Measurements from ENCODE around the gene PSME3IP1.
"Not testable (repeated sequence)": the region's sequence is repeated elsewhere in the genome, so short reads cannot be mapped to it uniquely, and the experiment has no call there.

PSME3IP1 gene

GRCh38 chr16:57196753-57197152 lies 10.9 kb upstream of the PSME3IP1 start:
- no peak for DNase-seq (ENCODE audit: low read depth)

GRCh38 chr16:57196286-57196685 lies 10.4 kb upstream of the PSME3IP1 start:
- no peak for DNase-seq (ENCODE audit: low read depth)

- DNase-seq (ENCODE audit: low read depth) = peak; percentile 94
These were observed 8.7 kb upstream of the PSME3IP1 start for GRCh38 chr16:57194512-57194911.

- peak; percentile 47 for DNase-seq (ENCODE audit: low read depth)
These were observed 7.1 kb upstream of the PSME3IP1 start for GRCh38 chr16:57192720-57193486.

- peak; percentile 42 for DNase-seq (ENCODE audit: low read depth)
These were observed 6.3 kb upstream of the PSME3IP1 start for GRCh38 chr16:57192146-57192545.

GRCh38 chr16:57191056-57191571 lies 5.3 kb upstream of the PSME3IP1 start:
- DNase-seq (ENCODE audit: low read depth) = peak; percentile 69

- DNase-seq (ENCODE audit: low read depth) = peak; percentile 50
These were observed 4.3 kb upstream of the PSME3IP1 start for GRCh38 chr16:57190136-57190535.

- DNase-seq (ENCODE audit: low read depth) = not testable (repeated sequence)
These were observed 3.7 kb upstream of the PSME3IP1 start for GRCh38 chr16:57189527-57189926.

- no peak for DNase-seq (ENCODE audit: low read depth)
These were observed 2.8 kb upstream of the PSME3IP1 start for GRCh38 chr16:57188711-57189002.

- DNase-seq (ENCODE audit: low read depth) = not testable (repeated sequence)
These were observed 2.3 kb upstream of the PSME3IP1 start for GRCh38 chr16:57187902-57188710.

GRCh38 chr16:57186872-57187854 lies 1.3 kb upstream of the PSME3IP1 start:
- DNase-seq (ENCODE audit: low read depth) = peak; percentile 46

- peak; percentile 73 for DNase-seq (ENCODE audit: low read depth)
These were observed 344 bp downstream of the PSME3IP1 start for GRCh38 chr16:57185446-57185944.

- DNase-seq (ENCODE audit: low read depth) = no peak
These were observed 873 bp downstream of the PSME3IP1 start for GRCh38 chr16:57184887-57185445.

- DNase-seq (ENCODE audit: low read depth) = no peak
These were observed 1.7 kb downstream of the PSME3IP1 start for GRCh38 chr16:57184113-57184512.

GRCh38 chr16:57179215-57179828 lies 6.5 kb downstream of the PSME3IP1 start:
- DNase-seq (ENCODE audit: low read depth) = no peak

GRCh38 chr16:57178793-57179212 lies 7.0 kb downstream of the PSME3IP1 start:
- peak; percentile 43 for DNase-seq (ENCODE audit: low read depth)

- no peak for DNase-seq (ENCODE audit: low read depth)
These were observed 7.6 kb downstream of the PSME3IP1 start for GRCh38 chr16:57178196-57178595.

GRCh38 chr16:57175896-57176295 lies 9.9 kb downstream of the PSME3IP1 start:
- peak; percentile 44 for DNase-seq (ENCODE audit: low read depth)

- DNase-seq (ENCODE audit: low read depth) = no peak
These were observed 13.0 kb downstream of the PSME3IP1 start for GRCh38 chr16:57172721-57173290.

- no peak for DNase-seq (ENCODE audit: low read depth)
These were observed 16.5 kb downstream of the PSME3IP1 start for GRCh38 chr16:57169327-57169726.

- peak; percentile 76 for DNase-seq (ENCODE audit: low read depth)
These were observed 17.9 kb downstream of the PSME3IP1 start for GRCh38 chr16:57167953-57168352.
